Retinal pigment epithelial cell (primary cell): ENCODE results near the gene XBP1.

Source experiments
- DNase-seq: peaks from one replicate; pipeline ENCODE4 v3.0.0-alpha.2; 2010; ENCODE audit warnings: low read depth
- H3K4me3 ChIP-seq: 2 replicates; pipeline ENCODE4 v1.5.1; 2011; ENCODE audit warnings: mild to moderate bottlenecking, low read length, control low read depth, moderate library complexity
- TF ChIP-seq, protein P1 (sequence below): conservative IDR thresholded peaks from 2 replicates; pipeline ENCODE4 v1.5.1; 2011; ENCODE audit warnings: low read depth, low read length, control low read depth, inconsistent platforms

The XBP1 gene

DNA sequence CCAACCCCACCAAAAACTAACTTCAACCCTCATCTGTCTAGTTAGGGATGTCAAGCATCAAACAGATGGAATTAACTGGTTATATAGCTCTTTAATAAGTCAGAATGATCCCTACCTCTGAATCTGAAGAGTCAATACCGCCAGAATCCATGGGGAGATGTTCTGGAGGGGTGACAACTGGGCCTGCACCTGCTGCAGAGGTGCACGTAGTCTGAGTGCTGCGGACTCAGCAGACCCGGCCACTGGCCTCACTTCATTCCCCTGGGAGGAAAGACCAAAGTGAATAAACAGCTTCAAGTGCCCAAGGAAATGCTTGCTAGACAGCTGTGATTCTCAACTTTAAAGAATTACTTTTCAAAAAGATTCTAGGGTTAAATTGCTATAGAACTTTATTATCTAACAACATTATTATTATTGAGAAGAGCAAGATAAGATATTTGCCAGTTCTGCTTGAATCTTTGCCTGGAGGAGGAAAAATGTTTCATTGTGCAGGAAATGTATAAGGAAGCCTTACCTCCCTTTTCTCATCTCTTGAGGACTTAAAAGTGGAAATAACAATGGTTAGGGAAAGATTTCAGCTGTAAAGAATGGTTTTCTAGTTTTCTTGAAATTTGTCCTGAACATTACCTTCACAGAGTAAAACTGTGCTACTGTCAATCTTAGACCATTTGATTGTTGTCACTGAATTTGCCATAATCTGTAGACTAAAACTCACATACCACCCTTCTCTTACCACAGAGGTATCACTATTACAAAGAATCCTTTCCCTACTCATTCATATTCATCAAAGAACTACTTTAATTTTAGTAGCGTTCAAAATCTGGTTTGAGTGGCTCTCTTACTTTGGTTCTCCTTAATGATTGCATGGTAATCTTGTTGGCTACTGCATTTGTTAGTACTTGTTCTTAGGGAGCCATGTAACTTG is 4.2 kb downstream of the XBP1 start:
- TF ChIP-seq, protein P1, sequence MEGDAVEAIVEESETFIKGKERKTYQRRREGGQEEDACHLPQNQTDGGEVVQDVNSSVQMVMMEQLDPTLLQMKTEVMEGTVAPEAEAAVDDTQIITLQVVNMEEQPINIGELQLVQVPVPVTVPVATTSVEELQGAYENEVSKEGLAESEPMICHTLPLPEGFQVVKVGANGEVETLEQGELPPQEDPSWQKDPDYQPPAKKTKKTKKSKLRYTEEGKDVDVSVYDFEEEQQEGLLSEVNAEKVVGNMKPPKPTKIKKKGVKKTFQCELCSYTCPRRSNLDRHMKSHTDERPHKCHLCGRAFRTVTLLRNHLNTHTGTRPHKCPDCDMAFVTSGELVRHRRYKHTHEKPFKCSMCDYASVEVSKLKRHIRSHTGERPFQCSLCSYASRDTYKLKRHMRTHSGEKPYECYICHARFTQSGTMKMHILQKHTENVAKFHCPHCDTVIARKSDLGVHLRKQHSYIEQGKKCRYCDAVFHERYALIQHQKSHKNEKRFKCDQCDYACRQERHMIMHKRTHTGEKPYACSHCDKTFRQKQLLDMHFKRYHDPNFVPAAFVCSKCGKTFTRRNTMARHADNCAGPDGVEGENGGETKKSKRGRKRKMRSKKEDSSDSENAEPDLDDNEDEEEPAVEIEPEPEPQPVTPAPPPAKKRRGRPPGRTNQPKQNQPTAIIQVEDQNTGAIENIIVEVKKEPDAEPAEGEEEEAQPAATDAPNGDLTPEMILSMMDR, result no peak
- DNase-seq, result no peak
- H3K4me3 ChIP-seq, result no peak overlapping the region

DNA sequence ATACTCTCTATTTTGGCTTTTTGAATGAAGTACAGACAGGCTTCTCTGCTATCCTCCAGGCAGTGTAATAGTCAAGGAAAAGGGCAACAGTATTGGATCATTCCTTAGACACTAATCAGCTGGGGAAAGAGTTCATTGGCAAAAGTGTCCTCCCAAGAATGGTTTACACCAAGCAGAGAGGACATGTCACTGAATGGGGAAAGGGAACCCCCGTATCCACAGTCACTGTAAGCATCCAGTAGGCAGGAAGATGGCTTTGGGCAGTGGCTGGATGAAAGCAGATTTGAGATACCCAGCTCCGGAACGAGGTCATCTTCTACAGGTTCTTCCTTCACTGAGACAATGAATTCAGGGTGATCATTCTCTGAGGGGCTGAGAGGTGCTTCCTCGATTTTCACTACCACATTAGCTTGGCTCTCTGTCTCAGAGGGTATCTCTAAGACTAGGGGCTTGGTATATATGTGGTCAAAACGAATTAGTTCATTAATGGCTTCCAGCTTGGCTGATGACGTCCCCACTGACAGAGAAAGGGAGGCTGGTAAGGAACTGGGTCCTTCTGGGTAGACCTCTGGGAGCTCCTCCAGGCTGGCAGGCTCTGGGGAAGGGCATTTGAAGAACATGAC is 5.2 kb downstream of the XBP1 start:
- H3K4me3 ChIP-seq, result no peak overlapping the region
- DNase-seq, result no peak
- TF ChIP-seq, protein P1, result no peak

DNA sequence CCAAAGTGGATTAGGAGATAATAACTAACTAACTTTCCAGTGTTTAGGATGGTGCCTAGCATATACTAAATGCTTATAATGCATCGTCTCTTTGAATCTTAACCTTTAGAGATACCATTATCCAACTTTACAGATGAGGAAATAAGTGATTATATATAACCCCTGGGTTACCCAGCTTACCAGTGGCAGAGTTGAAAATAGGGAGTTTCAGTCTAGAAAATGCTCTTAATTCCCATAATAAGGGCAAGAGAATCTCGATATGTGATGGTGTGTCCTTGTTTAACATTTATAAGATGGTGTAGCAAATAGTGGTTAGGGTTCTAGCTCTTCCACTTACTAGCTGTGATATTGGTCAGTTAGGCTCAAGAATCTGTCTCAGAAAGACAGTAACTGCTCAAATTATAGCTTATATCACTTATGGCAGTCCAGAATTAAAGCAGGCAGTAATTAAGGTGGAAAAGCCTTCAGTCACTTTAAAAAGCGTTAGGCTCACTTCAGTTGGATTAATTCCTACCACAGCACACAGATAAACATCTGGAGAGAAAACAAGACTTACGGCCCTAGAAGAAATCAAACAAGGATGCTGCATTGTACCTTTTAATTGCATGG is 6.3 kb downstream of the XBP1 start:
- TF ChIP-seq, protein P1, result no peak

DNA sequence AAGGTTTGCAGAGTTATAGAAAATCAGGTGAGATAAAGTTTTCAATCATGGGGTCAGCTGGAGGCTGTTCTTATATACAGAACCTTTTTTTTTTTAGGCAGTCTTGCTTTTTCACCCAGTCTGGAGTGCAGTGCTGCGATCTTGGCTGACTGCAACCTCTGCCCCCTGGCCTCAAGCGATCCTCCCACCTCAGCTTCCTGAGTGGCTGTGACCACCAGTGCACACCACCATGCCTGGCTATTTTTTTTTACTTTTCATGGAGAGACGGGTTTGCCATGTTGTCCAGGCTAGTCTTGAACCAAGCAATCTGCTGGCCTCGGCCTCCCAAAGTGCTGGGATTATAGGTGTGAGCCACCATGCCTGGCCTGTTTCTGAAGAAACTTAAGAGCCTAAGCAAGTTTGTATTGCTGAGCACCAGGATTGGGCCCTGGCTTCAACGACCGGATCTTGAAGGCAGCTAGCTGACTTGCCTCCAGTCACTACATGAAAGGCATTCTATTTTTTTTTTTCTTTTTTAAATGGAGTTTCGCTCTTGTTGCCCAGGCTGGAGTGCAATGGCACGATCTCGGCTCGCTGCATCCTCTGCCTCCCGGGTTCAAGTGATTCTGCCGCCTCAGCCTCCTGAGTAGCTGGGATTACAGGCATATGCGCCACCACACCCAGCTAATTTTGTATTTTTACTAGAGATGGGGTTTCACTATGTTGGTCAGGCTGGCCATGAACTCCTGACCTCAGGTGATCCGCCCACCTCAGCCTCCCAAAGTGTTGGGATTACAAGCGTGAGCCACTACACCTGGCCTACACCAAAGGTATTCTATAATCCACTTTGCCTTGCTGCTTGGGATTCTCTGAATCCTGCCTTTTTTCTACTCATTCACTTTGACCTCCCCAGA is 7.6 kb downstream of the XBP1 start:
- no peak for DNase-seq
- TF ChIP-seq, protein P1, result no peak
- H3K4me3 ChIP-seq, result no peak overlapping the region

More for the DNA sequence above, 6.3 kb downstream of the XBP1 start:
- DNase-seq, result no peak
- H3K4me3 ChIP-seq, result no peak overlapping the region

DNA sequence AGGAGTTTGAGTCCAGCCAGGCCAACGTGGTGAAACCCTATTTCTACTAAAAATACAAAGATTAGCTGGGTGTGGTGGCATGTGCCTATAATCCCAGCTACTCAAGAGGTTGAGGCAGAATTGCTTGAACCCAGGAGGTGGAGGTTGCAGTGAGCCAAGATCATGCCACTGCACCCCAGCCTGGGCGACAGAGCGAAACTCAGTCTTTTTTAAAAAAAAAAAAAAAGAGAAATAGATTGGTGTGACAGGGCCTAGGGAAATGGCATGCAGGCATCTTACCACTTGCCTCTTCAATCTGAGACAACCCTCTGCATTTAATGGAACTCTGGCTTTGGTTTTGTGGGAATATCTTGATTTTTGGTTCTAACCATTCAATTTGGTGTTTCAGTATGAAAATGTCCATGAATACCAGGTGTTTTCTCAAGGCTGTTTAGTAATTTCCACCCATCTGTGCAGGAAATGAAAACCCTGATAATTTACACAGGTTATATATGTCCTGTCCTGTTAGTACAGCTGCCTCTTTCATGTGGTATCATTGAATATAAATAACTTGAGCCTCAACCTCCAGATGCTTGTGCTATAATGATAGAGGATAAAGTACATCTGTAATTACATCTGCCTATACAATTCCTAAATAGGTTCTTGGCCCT is 8.4 kb downstream of the XBP1 start:
- no peak for DNase-seq
- H3K4me3 ChIP-seq, result no peak overlapping the region
- TF ChIP-seq, protein P1, result no peak

DNA sequence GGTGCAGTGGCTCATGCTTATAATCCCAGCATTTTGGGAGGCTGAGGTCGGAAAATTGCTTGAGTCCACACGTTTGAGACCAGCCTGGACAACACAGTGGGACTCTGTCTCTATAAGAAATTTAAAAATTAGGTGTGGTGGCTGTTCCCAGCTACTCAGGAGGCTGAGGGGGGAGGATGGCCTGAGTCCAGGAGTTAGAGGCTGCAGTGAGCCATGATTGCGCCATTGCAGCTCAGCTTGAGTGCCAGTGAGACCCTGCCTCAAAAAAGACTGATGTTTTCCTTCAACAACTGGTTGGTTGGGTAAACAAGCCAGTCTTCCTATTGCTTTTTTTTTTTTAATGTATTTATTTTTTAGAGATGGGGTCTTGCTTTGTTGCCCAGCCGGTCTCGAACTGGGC is 9.2 kb downstream of the XBP1 start:
- H3K4me3 ChIP-seq, result no peak overlapping the region
- DNase-seq, result no peak
- TF ChIP-seq, protein P1, result no peak
